WERI-Rb-1 (cell line): ENCODE results near the gene DNAH5.

Source experiments
- DNase-seq: peaks from one replicate; pipeline ENCODE4 v3.0.0-alpha.2; 2020
- H3K27ac ChIP-seq: fragments of 250-450 bp; sonication (Bioruptor Pico); 2 replicates; pipeline ENCODE4 v1.5.1; 2020; ENCODE audit warnings: mild to moderate bottlenecking, moderate library complexity
- H3K27me3 ChIP-seq: fragments of 250-450 bp; sonication (Bioruptor Pico); 2 replicates; pipeline ENCODE4 v1.5.1; 2021; ENCODE audit warnings: mild to moderate bottlenecking, low read depth, moderate library complexity; ENCODE audit not compliant: insufficient read depth, severe bottlenecking
- H3K36me3 ChIP-seq: fragments of 250-450 bp; sonication (Bioruptor Pico); 2 replicates; pipeline ENCODE4 v1.5.1; 2020; ENCODE audit warnings: mild to moderate bottlenecking, moderate library complexity
- H3K4me3 ChIP-seq: 2 replicates; pipeline ENCODE4 v1.5.1; 2011; ENCODE audit warnings: low read depth, mild to moderate bottlenecking, control low read depth, low read length
- H3K9me3 ChIP-seq: fragments of 250-450 bp; sonication (Bioruptor Pico); 2 replicates; pipeline ENCODE4 v1.5.1; 2021; ENCODE audit warnings: mild to moderate bottlenecking, moderate library complexity; ENCODE audit not compliant: severe bottlenecking
- TF ChIP-seq, protein P1 (sequence below): IDR thresholded peaks from 2 replicates; pipeline ENCODE4 v1.5.1; 2011; ENCODE audit warnings: low read depth, mild to moderate bottlenecking, control low read depth, inconsistent platforms, low read length

Gene DNAH5

DNA sequence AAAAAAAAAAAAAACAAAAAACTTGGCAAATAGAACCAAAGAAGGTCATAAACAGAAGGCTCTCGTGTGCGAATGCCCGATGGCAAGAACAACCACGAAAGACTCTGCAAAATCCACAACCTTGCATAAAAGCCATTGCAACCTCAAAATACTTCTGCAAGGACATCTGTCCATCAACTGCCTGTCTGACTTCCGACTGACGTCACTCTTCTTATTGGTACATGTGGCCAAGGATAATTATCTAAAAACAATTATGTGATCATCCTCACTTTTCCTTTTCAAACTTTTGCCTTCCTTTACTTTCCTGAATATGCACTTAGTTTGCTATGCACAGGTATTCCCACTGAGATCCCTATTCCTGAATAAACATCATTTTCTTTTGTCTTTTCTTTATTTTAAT, 29.2 kb upstream of the DNAH5 start:
- no peak for DNase-seq
- H3K9me3 ChIP-seq = no peaks in the 10 kb centered on the region
- no peak overlapping the region for H3K27ac ChIP-seq
- no peaks in the 10 kb centered on the region for H3K36me3 ChIP-seq
- H3K27me3 ChIP-seq = no peaks in the 10 kb centered on the region
- TF ChIP-seq, protein P1, sequence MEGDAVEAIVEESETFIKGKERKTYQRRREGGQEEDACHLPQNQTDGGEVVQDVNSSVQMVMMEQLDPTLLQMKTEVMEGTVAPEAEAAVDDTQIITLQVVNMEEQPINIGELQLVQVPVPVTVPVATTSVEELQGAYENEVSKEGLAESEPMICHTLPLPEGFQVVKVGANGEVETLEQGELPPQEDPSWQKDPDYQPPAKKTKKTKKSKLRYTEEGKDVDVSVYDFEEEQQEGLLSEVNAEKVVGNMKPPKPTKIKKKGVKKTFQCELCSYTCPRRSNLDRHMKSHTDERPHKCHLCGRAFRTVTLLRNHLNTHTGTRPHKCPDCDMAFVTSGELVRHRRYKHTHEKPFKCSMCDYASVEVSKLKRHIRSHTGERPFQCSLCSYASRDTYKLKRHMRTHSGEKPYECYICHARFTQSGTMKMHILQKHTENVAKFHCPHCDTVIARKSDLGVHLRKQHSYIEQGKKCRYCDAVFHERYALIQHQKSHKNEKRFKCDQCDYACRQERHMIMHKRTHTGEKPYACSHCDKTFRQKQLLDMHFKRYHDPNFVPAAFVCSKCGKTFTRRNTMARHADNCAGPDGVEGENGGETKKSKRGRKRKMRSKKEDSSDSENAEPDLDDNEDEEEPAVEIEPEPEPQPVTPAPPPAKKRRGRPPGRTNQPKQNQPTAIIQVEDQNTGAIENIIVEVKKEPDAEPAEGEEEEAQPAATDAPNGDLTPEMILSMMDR = no peak
- H3K4me3 ChIP-seq = no peak overlapping the region

DNA sequence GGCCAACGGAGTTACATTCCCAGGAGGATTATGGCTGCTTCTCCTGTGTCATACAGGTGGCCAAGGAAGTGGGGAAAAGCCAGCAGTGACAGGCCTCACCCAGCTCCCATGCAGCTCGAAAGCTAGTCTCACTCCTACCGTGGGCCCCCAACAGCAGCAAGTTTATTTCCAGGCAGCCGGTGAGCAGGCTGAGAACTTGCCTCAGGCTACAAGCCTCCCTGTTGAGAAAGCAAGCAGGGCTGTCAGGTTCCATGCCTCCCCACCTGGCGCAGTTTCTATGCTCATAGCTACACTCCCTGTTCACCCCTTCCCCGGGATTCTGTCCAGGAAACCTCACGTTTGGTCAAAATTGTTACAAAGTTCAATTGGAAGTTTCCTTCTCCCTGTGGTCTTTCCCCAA, 27.5 kb upstream of the DNAH5 start:
- Histone ChIP-seq H3K4me3 (no peak overlapping the region), H3K27me3 (no peaks in the 10 kb centered on the region), H3K27ac (no peak overlapping the region), H3K36me3 (no peaks in the 10 kb centered on the region), H3K9me3 (no peaks in the 10 kb centered on the region)
- no peak for DNase-seq
- TF ChIP-seq, protein P1 = no peak

DNA sequence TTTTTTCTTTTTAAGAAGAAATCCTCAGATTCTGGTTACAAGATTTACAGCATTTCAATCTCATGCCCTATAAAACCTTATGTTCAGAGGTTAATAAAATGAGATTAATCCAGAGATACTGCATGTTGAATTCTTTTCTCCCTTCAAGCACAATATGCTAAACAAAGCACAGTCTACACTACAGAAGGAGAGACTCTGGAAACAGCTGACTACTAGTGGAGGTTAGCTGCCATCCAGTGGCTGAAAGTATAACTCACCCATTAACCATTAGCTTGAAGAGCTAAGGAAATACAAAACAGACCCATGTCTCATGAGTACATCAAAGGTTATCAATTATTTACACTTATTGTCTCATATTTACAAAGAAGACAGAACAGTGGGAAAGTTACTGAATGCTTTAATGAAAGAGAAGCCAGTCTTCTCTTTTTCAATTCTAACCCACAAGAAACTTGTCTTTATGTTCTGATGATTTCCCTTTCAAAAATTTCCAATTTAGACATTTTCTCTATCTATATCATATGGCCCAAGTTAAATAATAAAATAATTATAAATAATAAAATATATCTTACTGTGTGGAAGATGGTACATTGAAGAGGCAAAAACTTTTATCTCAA, 12.7 kb upstream of the DNAH5 start:
- Histone ChIP-seq H3K9me3 (no peaks in the 10 kb centered on the region), H3K4me3 (no peak overlapping the region), H3K27me3 (no peaks in the 10 kb centered on the region), H3K36me3 (no peaks in the 10 kb centered on the region), H3K27ac (no peak overlapping the region)
- peak; percentile 65 for DNase-seq
- TF ChIP-seq, protein P1 = peak; percentile 75

DNA sequence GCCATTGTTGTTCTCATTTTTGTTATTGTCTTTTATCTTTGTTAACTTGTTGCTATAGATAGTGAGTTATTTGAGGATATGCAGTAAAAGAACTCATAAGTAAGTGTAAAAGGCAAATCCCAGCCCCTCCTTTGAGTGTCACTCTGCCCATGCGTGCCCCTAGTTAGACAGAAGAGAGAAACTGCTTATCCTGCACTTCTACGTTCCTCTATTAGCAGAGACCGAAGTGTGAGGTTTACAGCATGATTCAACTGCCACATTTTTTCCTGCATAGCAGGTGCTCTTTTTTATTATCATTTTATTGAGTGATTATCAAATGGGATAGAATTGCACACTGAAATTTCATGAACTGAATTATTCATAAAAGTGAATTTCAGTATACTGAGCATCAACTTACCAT, 12.0 kb upstream of the DNAH5 start:
- Histone ChIP-seq H3K4me3 (no peak overlapping the region), H3K36me3 (no peaks in the 10 kb centered on the region), H3K27me3 (no peaks in the 10 kb centered on the region), H3K27ac (no peak overlapping the region), H3K9me3 (no peaks in the 10 kb centered on the region)
- no peak for DNase-seq
- TF ChIP-seq, protein P1 = no peak

DNA sequence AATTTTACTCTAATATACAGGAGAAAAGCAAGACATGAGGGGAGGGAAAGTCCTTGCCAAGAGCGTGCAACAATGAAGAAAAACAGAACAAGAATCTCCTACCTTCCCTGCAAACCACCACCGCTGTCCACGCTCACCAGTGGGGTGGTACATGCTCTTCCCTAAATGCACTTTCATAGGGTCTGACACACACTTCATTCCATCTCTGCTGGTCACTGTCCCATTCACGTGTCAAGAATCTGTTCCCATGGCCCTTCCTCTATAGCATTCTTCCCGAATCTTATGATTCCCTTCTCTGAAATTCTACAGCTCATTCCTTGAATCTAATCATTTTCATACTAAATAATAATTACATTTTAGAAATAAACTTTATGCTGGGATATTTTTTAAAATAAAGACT, 11.4 kb upstream of the DNAH5 start:
- Histone ChIP-seq H3K27me3 (no peaks in the 10 kb centered on the region), H3K27ac (no peak overlapping the region), H3K4me3 (no peak overlapping the region), H3K9me3 (no peaks in the 10 kb centered on the region), H3K36me3 (no peaks in the 10 kb centered on the region)
- TF ChIP-seq, protein P1 = no peak
- DNase-seq = no peak

DNA sequence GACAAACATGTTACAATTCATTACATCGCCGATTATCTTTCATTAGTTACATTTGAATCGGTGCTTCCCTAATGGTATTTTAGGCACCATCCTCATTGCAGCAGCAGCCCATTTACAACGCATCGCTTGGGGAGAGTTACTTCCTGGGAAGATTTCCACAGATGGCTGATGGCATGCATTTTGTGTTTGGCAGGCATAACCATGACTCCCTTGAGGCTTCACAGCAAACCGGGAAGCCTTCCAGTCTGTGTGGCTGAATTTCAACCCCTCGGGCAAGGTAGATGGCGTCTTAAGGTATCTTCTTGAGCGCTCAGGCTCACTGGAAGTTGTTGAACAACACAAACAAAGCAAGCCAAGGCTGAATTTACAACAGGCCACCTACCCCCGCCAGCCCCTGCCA, 1.6 kb upstream of the DNAH5 start:
- DNase-seq = no peak
- no peaks in the 10 kb centered on the region for H3K27me3 ChIP-seq
- TF ChIP-seq, protein P1 = no peak
- H3K9me3 ChIP-seq = no peaks in the 10 kb centered on the region
- H3K27ac ChIP-seq = no peak overlapping the region
- H3K36me3 ChIP-seq = no peaks in the 10 kb centered on the region
- H3K4me3 ChIP-seq = no peak overlapping the region
